K562 (cell line): ENCODE results near the gene CASP2. TPM values are rescaled to one million over a fixed set of nuclear protein-coding genes. Genes with fewer than 3 reads are reported as not detected.
A peak's percentile ranks its signal among the peaks of the same experiment; 100 is the strongest.

Experiments
- E2F4 ChIP-seq: sonication (generic); formaldehyde crosslinking; IDR thresholded peaks from 2 replicates; pipeline ENCODE4 v1.8.0; 2022; ENCODE audit warnings: mild to moderate bottlenecking, low read depth, missing genetic modification reagents
- KLF10 ChIP-seq: fragments of 250-450 bp; sonication (Bioruptor Pico); IDR thresholded peaks from 2 replicates; pipeline ENCODE4 v1.6.1; 2021; ENCODE audit warnings: matching md5 sums
- MAZ ChIP-seq, 2 experiments: fragments of 450-650 bp in 1 of 2; sonication (generic) in 1 of 2; formaldehyde crosslinking; IDR thresholded peaks in 1 of 2; conservative IDR thresholded peaks in 1 of 2; 2 replicates each; pipeline versions ENCODE4 v1.4.0 to v1.5.0; 2020; ENCODE audit warnings: mild to moderate bottlenecking in 1 of 2, missing genetic modification reagents in 1 of 2
- NFATC3 ChIP-seq: fragments of 450-650 bp; IDR thresholded peaks from 2 replicates; pipeline ENCODE4 v1.6.1; 2017; ENCODE audit warnings: mild to moderate bottlenecking
- NFE2 ChIP-seq: IDR thresholded peaks from 2 replicates; pipeline ENCODE4 v1.6.1; 2014; ENCODE audit warnings: antibody characterized with exemption, low read depth
- PHB ChIP-seq: fragments of 250-450 bp; sonication (Bioruptor Pico); IDR thresholded peaks from 2 replicates; pipeline ENCODE4 v1.5.0; 2021
- PKNOX1 ChIP-seq: fragments of 450-650 bp; IDR thresholded peaks from 2 replicates; pipeline ENCODE4 v1.6.1; 2016
- PURB ChIP-seq: sonication (generic); formaldehyde crosslinking; IDR thresholded peaks from 2 replicates; pipeline ENCODE4 v1.9.0; 2021; ENCODE audit warnings: low read depth, mild to moderate bottlenecking, missing genetic modification reagents
- REST ChIP-seq, 2 experiments: fragments of 450-650 bp; formaldehyde crosslinking in 1 of 2; IDR thresholded peaks; 2 replicates each; pipeline versions ENCODE4 v1.4.0 to v1.6.1; 2014 to 2020; ENCODE audit warnings: mild to moderate bottlenecking in 2 of 2, borderline replicate concordance in 1 of 2, low read depth in 1 of 2
- TBL1XR1 ChIP-seq, 2 experiments: IDR thresholded peaks; 2 replicates each; pipeline ENCODE4 v1.6.1; 2012; ENCODE audit warnings: improper control_type of control experiment in 2 of 2, low read length in 2 of 2, mild to moderate bottlenecking in 1 of 2
- TCF7L2 ChIP-seq: fragments of 150-350 bp; IDR thresholded peaks from 2 replicates; pipeline ENCODE4 v1.6.1; 2016; ENCODE audit warnings: low read depth, mild to moderate bottlenecking, low read length, moderate library complexity
- ZBTB11 ChIP-seq, 3 experiments: fragments of 200-800 bp in 1 of 3; fragments of 250-450 bp in 1 of 3; fragments of 450-650 bp in 1 of 3; sonication (Bioruptor Pico) in 1 of 3; sonication (Bioruptor generic) in 1 of 3; formaldehyde crosslinking in 1 of 3; IDR thresholded peaks; 2 replicates each; pipeline versions ENCODE4 v1.6.1 to v1.8.0; 2016 to 2022; ENCODE audit warnings: mild to moderate bottlenecking in 2 of 3, missing genetic modification characterization in 2 of 3, missing compliant biosample characterization in 1 of 3, moderate library complexity in 1 of 3
- ZFP1 ChIP-seq: fragments of 450-650 bp; formaldehyde crosslinking; IDR thresholded peaks from 2 replicates; pipeline ENCODE4 v1.4.0; 2020; ENCODE audit warnings: mild to moderate bottlenecking, mixed read lengths
- ZNF695 ChIP-seq: fragments of 450-650 bp; formaldehyde crosslinking; IDR thresholded peaks from 2 replicates; pipeline ENCODE4 v1.4.0; 2020; ENCODE audit warnings: mild to moderate bottlenecking, moderate library complexity
- ZNF830 ChIP-seq: fragments of 250-450 bp; sonication (Bioruptor Pico); IDR thresholded peaks from 2 replicates; pipeline ENCODE4 v1.5.0; 2021; ENCODE audit warnings: mild to moderate bottlenecking
- polyA plus RNA-seq, 8 experiments: library from polyadenylated mRNA; depleted of rRNA in 4 of 8; stranded (reverse) in 5 of 8; unstranded in 3 of 8; fragments of >200 nt; fragmentation: Nextera tagmentation in 2 of 8; fragmentation: Illumina TruSeq in 1 of 8; extraction: Ambion mirVana in 2 of 8; extraction: Trizol in 1 of 8; gene quantifications; 2 replicates each; pipeline versions ENCODE4 v1.2.1 to v1.2.3, GENCODE V29; 2011 to 2014; ENCODE audit warnings: inconsistent platforms in 1 of 8, missing spikeins in 1 of 8
- total RNA-seq, 7 experiments: library from RNA; depleted of rRNA in 6 of 7; stranded (reverse); fragments of >200 nt in 6 of 7; fragmentation: Illumina TruSeq in 2 of 7; extraction: Trizol in 2 of 7; gene quantifications; 2 replicates each; pipeline versions ENCODE4 v1.2.1 to v1.2.3, GENCODE V29; 2011 to 2021; ENCODE audit warnings: low replicate concordance in 1 of 7

The CASP2 gene
- total and polyA plus RNA-seq, 9 of the 15 experiments (the other 6 are each of a cell fraction or from before 2014, with no cell fraction given) = 18.8 to 64.9 (median 24.1) TPM

GRCh38 chr7:143299840-143300239 is 11.7 kb downstream of the CASP2 start (continued):
- TF ChIP-seq REST (IDR thresholded peaks at IDR 0.05; ENCODE audit: borderline replicate concordance) = peak; percentile 40; the same call in 1 of the 2 replicates
- TF ChIP-seq REST (CRISPR knock-in tag; IDR thresholded peaks at IDR 0.05; ENCODE audit: low read depth) = no peak
- no peak for TF ChIP-seq TBL1XR1 (IDR thresholded peaks at IDR 0.05; ENCODE audit: low read length in 2 of 2)
- no peak for TF ChIP-seq ZBTB11 (CRISPR knock-in tag; IDR thresholded peaks at IDR 0.05)
- TF ChIP-seq MAZ (CRISPR knock-in tag; conservative IDR thresholded peaks at IDR 0.05 in 1 of 2, IDR thresholded peaks at IDR 0.05 in 1 of 2) = no peak
- no peak for TF ChIP-seq TCF7L2
- TF ChIP-seq PKNOX1 = 0 out of 2 replicates have a peak, but pooled peaks have one; percentile 14
- no peak for TF ChIP-seq NFATC3
- no peak for TF ChIP-seq NFE2
- no peak for TF ChIP-seq PHB (CRISPR knock-in tag)
- TF ChIP-seq ZNF695 = no peak
- no peak for TF ChIP-seq ZNF830 (CRISPR knock-in tag)
- no peak for TF ChIP-seq PURB (CRISPR knock-in tag)
- no peak for TF ChIP-seq E2F4 (CRISPR knock-in tag)
- no peak for TF ChIP-seq ZFP1
- no peak for TF ChIP-seq KLF10 (CRISPR knock-in tag)
